HEK293 (cell line): Measurements from ENCODE around the gene TGOLN2.

Experiments used
- CTCF ChIA-PET: fragments of 350-600 bp; formaldehyde crosslinking; extraction: SDS; loops from one replicate; lab custom pipeline; 2021; ENCODE audit warnings: antibody characterized with exemption; lab: Yijun Ruan, JAX
- POLR2A ChIA-PET: fragments of 300-600 bp; formaldehyde crosslinking; extraction: SDS; loops from one replicate; lab custom pipeline; 2020; ENCODE audit warnings: antibody characterized with exemption, inconsistent platforms; lab: Yijun Ruan, JAX
- H3K27ac ChIP-seq: fragments of 200-500 bp; sonication (Bioruptor generic); 2 replicates; pipeline ENCODE4 v1.5.1; 2014; ENCODE audit warnings: low read depth, low read length, control low read depth, inconsistent platforms; ENCODE audit errors: extremely low read depth
- H3K36me3 ChIP-seq, 2 experiments: fragments of 200-500 bp in 1 of 2; sonication (Bioruptor generic) in 1 of 2; 1 replicate in 1 of 2; 2 replicates in 1 of 2; pipeline ENCODE4 v1.5.1; 2014 to 2017; ENCODE audit warnings: inconsistent platforms in 2 of 2, low read length in 2 of 2; ENCODE audit not compliant: control insufficient read depth in 2 of 2, insufficient read depth in 1 of 2
- H3K4me1 ChIP-seq: fragments of 200-500 bp; sonication (Bioruptor generic); 2 replicates; pipeline ENCODE4 v1.5.1; 2014; ENCODE audit warnings: mild to moderate bottlenecking, low read length, inconsistent platforms; ENCODE audit not compliant: control insufficient read depth, insufficient read depth
- H3K4me3 ChIP-seq: 2 replicates; pipeline ENCODE4 v1.5.1; 2011; ENCODE audit warnings: low read depth, mild to moderate bottlenecking, control low read depth, low read length, moderate library complexity
- H3K9me3 ChIP-seq: fragments of 200-500 bp; sonication (Bioruptor generic); 2 replicates; pipeline ENCODE4 v1.5.1; 2014; ENCODE audit warnings: low read depth, low read length, inconsistent platforms; ENCODE audit not compliant: control insufficient read depth, insufficient read depth
- GLI2 ChIP-seq: fragments of 450-650 bp; formaldehyde crosslinking; IDR thresholded peaks from 2 replicates; pipeline ENCODE4; 2017; ENCODE audit warnings: missing biosample characterization, missing genetic modification characterization, low read depth, borderline replicate concordance
- HOXA7 ChIP-seq: sonication (generic); formaldehyde crosslinking; IDR thresholded peaks from 2 replicates; pipeline ENCODE4 v1.8.1; 2022; ENCODE audit warnings: missing genetic modification reagents, borderline replicate concordance
- PATZ1 ChIP-seq: fragments of 450-650 bp; formaldehyde crosslinking; IDR thresholded peaks from 2 replicates; pipeline ENCODE4 v1.5.1; 2016; ENCODE audit warnings: missing biosample characterization, missing genetic modification characterization
- SP7 ChIP-seq: fragments of 450-650 bp; formaldehyde crosslinking; IDR thresholded peaks from 2 replicates; pipeline ENCODE4 v1.5.1; 2016; ENCODE audit warnings: missing biosample characterization, missing genetic modification characterization
- ZBTB44 ChIP-seq: fragments of 450-650 bp; IDR thresholded peaks from 2 replicates; pipeline ENCODE4 v1.5.1; 2018; ENCODE audit warnings: missing biosample characterization, mild to moderate bottlenecking, missing genetic modification characterization
- ZBTB48 ChIP-seq: fragments of 450-650 bp; formaldehyde crosslinking; IDR thresholded peaks from 2 replicates; pipeline ENCODE4 v1.5.1; 2016; ENCODE audit warnings: missing biosample characterization, missing genetic modification characterization
- ZEB2 ChIP-seq: fragments of 450-650 bp; formaldehyde crosslinking; IDR thresholded peaks from 2 replicates; pipeline ENCODE4 v1.5.1; 2016; ENCODE audit warnings: missing biosample characterization, missing genetic modification characterization
- ZNF133 ChIP-seq: fragments of 450-650 bp; formaldehyde crosslinking; IDR thresholded peaks from 2 replicates; pipeline ENCODE4 v1.5.1; 2016; ENCODE audit warnings: missing biosample characterization, missing genetic modification characterization
- ZNF175 ChIP-seq: fragments of 450-650 bp; formaldehyde crosslinking; IDR thresholded peaks from 2 replicates; pipeline ENCODE4 v1.5.1; 2016; ENCODE audit warnings: missing biosample characterization, missing genetic modification characterization
- ZNF202 ChIP-seq: fragments of 450-650 bp; formaldehyde crosslinking; IDR thresholded peaks from 2 replicates; pipeline ENCODE4 v1.5.1; 2016; ENCODE audit warnings: missing biosample characterization, missing genetic modification characterization, borderline replicate concordance
- ZNF211 ChIP-seq: fragments of 450-650 bp; formaldehyde crosslinking; IDR thresholded peaks from 2 replicates; pipeline ENCODE4 v1.5.1; 2016; ENCODE audit warnings: low read depth, missing biosample characterization, missing genetic modification characterization
- ZNF366 ChIP-seq: fragments of 450-650 bp; formaldehyde crosslinking; conservative IDR thresholded peaks from 2 replicates; pipeline ENCODE4 v1.5.1; 2016; ENCODE audit warnings: missing biosample characterization, missing genetic modification characterization
- ZNF488 ChIP-seq: fragments of 450-650 bp; formaldehyde crosslinking; IDR thresholded peaks from 2 replicates; pipeline ENCODE4 v1.5.1; 2016; ENCODE audit warnings: missing biosample characterization, missing genetic modification characterization
- ZNF513 ChIP-seq: fragments of 450-650 bp; IDR thresholded peaks from 2 replicates; pipeline ENCODE4 v1.5.1; 2018; ENCODE audit warnings: missing biosample characterization, missing genetic modification characterization
- ZNF530 ChIP-seq: fragments of 450-650 bp; formaldehyde crosslinking; IDR thresholded peaks from 2 replicates; pipeline ENCODE4 v1.5.1; 2016; ENCODE audit warnings: low read depth, missing biosample characterization, missing genetic modification characterization
- ZNF555 ChIP-seq: fragments of 450-650 bp; formaldehyde crosslinking; conservative IDR thresholded peaks from 2 replicates; pipeline ENCODE4 v1.5.1; 2017; ENCODE audit warnings: missing biosample characterization, mild to moderate bottlenecking, missing genetic modification characterization, inconsistent platforms
- ZNF585B ChIP-seq: fragments of 450-650 bp; formaldehyde crosslinking; IDR thresholded peaks from 2 replicates; pipeline ENCODE4 v1.5.1; 2016; ENCODE audit warnings: missing biosample characterization, missing genetic modification characterization
- ZNF624 ChIP-seq: fragments of 450-650 bp; formaldehyde crosslinking; IDR thresholded peaks from 2 replicates; pipeline ENCODE4 v1.5.1; 2017; ENCODE audit warnings: missing biosample characterization, missing genetic modification characterization
- ZNF629 ChIP-seq: fragments of 450-650 bp; formaldehyde crosslinking; IDR thresholded peaks from 2 replicates; pipeline ENCODE4 v1.5.1; 2017; ENCODE audit warnings: missing biosample characterization, missing genetic modification characterization
- ZNF660 ChIP-seq: fragments of 450-650 bp; IDR thresholded peaks from 2 replicates; pipeline ENCODE4 v1.5.1; 2018; ENCODE audit warnings: missing biosample characterization, mild to moderate bottlenecking, missing genetic modification characterization
- ZNF664 ChIP-seq: fragments of 450-650 bp; formaldehyde crosslinking; IDR thresholded peaks from 2 replicates; pipeline ENCODE4 v1.5.1; 2016; ENCODE audit warnings: missing biosample characterization, missing genetic modification characterization
- ZNF76 ChIP-seq: fragments of 450-650 bp; formaldehyde crosslinking; IDR thresholded peaks from 2 replicates; pipeline ENCODE4; 2016; ENCODE audit warnings: low read depth, missing biosample characterization, missing genetic modification characterization, borderline replicate concordance
- ZNF768 ChIP-seq: fragments of 450-650 bp; formaldehyde crosslinking; IDR thresholded peaks from 2 replicates; pipeline ENCODE4 v1.5.1; 2018; ENCODE audit warnings: missing biosample characterization, mild to moderate bottlenecking, missing genetic modification characterization
- ZNF785 ChIP-seq: fragments of 450-650 bp; formaldehyde crosslinking; IDR thresholded peaks from 2 replicates; pipeline ENCODE4 v1.5.1; 2016; ENCODE audit warnings: missing biosample characterization, missing genetic modification characterization
- ZSCAN18 ChIP-seq: fragments of 450-650 bp; formaldehyde crosslinking; IDR thresholded peaks from 2 replicates; pipeline ENCODE4 v1.5.1; 2016; ENCODE audit warnings: missing biosample characterization, missing genetic modification characterization

TGOLN2 gene

GRCh38 chr2:85278361-85278760 is 49.4 kb downstream of the TGOLN2 start:
- CTCF ChIA-PET, result interaction anchor here (1.1 to 1.2 kb wide), 2 partner anchors 12 to 212 kb away, joined by 5 to 6 read pairs; no protein-coding TSS in a partner anchor
- Histone ChIP-seq H3K27ac (no peak overlapping the region), H3K4me1 (0 out of 2 replicates have a peak, but pooled peaks cover 3% of the 10 kb centered on the region), H3K9me3 (no peaks in the 10 kb centered on the region), H3K4me3 (no peak overlapping the region), H3K36me3 (no peaks in the 10 kb centered on the region)
- POLR2A ChIA-PET, result no interaction called here
- TF ChIP-seq ZNF768 (tag by site-specific recombination) (no peak), ZNF660 (tag by site-specific recombination) (no peak), GLI2 (no peak), ZNF585B (tag by site-specific recombination) (no peak), ZNF366 (tag by site-specific recombination) (no peak), ZNF133 (no peak), HOXA7 (CRISPR knock-in tag) (no peak), ZSCAN18 (no peak)

GRCh38 chr2:85277416-85278158 is 50.2 kb downstream of the TGOLN2 start:
- H3K4me3 ChIP-seq, result no peak overlapping the region
- no peaks in the 10 kb centered on the region for H3K9me3 ChIP-seq
- no peaks in the 10 kb centered on the region for H3K36me3 ChIP-seq
- H3K4me1 ChIP-seq, result 0 out of 2 replicates have a peak, but pooled peaks cover 3% of the 10 kb centered on the region
- POLR2A ChIA-PET, result no interaction called here
- CTCF ChIA-PET, result interaction anchor here (1.1 to 1.2 kb wide), 2 partner anchors 11 to 211 kb away, joined by 5 to 6 read pairs; no protein-coding TSS in a partner anchor
- H3K27ac ChIP-seq, result no peak overlapping the region
- TF ChIP-seq ZNF202 (tag by site-specific recombination), result no peak
- no peak for TF ChIP-seq ZEB2 (tag by site-specific recombination)
- TF ChIP-seq ZBTB48 (tag by site-specific recombination), result no peak
- TF ChIP-seq ZNF664 (tag by site-specific recombination), result no peak
- TF ChIP-seq ZNF530 (tag by site-specific recombination), result no peak
- no peak for TF ChIP-seq ZBTB44 (tag by site-specific recombination)
- TF ChIP-seq ZNF211 (tag by site-specific recombination), result no peak
- TF ChIP-seq ZNF76 (tag by site-specific recombination), result no peak
- no peak for TF ChIP-seq ZNF513 (tag by site-specific recombination)
- no peak for TF ChIP-seq ZNF785 (tag by site-specific recombination)
- TF ChIP-seq PATZ1 (tag by site-specific recombination), result no peak
- TF ChIP-seq SP7 (tag by site-specific recombination), result no peak
- no peak for TF ChIP-seq ZNF629 (tag by site-specific recombination)
- no peak for TF ChIP-seq ZNF624 (tag by site-specific recombination)
- TF ChIP-seq ZNF488 (tag by site-specific recombination), result no peak
- TF ChIP-seq ZNF555 (tag by site-specific recombination), result no peak
- no peak for TF ChIP-seq ZNF175 (tag by site-specific recombination)
